HG02623 (cell line): ENCODE data around the gene SHKBP1.
"Not testable (repeated sequence)": the region's sequence is repeated elsewhere in the genome, so short reads cannot be mapped to it uniquely, and the experiment has no call there.

Experiments
- ATAC-seq: cut with Tn5 transposase; IDR thresholded peaks from one replicate; pipeline ENCODE4 v1.9.1; 2021; ENCODE audit warnings: moderate library complexity; ENCODE audit not compliant: unreplicated experiment

The SHKBP1 gene

GRCh38 chr19:40584007-40584406, 7.3 kb downstream of the SHKBP1 start:
- ATAC-seq = no peak

GRCh38 chr19:40585241-40585981, 8.7 kb downstream of the SHKBP1 start:
- ATAC-seq = no peak

GRCh38 chr19:40585982-40586422, 9.3 kb downstream of the SHKBP1 start:
- ATAC-seq = no peak

- ATAC-seq = no peak
Measured at GRCh38 chr19:40586611-40587010, 9.9 kb downstream of the SHKBP1 start.

- no peak for ATAC-seq
Measured at GRCh38 chr19:40588110-40588854, 11.6 kb downstream of the SHKBP1 start.

- ATAC-seq = no peak
Measured at GRCh38 chr19:40588926-40589569, 12.4 kb downstream of the SHKBP1 start.

- no peak for ATAC-seq
Measured at GRCh38 chr19:40589591-40590429, 13.1 kb downstream of the SHKBP1 start.

- ATAC-seq = no peak
Measured at GRCh38 chr19:40590464-40591265, 14.0 kb downstream of the SHKBP1 start.

- ATAC-seq = not testable (repeated sequence)
Measured at GRCh38 chr19:40591724-40592123, 15.1 kb downstream of the SHKBP1 start.

- no peak for ATAC-seq
Measured at GRCh38 chr19:40592170-40592569, 15.5 kb downstream of the SHKBP1 start.

- no peak for ATAC-seq
Measured at GRCh38 chr19:40594255-40594654, 17.6 kb downstream of the SHKBP1 start.

GRCh38 chr19:40594657-40595091, 18.0 kb downstream of the SHKBP1 start:
- ATAC-seq = no peak

- no peak for ATAC-seq
Measured at GRCh38 chr19:40596608-40597328, 20.1 kb downstream of the SHKBP1 start.

- ATAC-seq = no peak
Measured at GRCh38 chr19:40597329-40597838, 20.7 kb downstream of the SHKBP1 start.

- ATAC-seq = no peak
Measured at GRCh38 chr19:40598121-40598917, 21.6 kb downstream of the SHKBP1 start.

- ATAC-seq = no peak
Measured at GRCh38 chr19:40598918-40599307, 22.2 kb downstream of the SHKBP1 start.

- no peak for ATAC-seq
Measured at GRCh38 chr19:40599331-40599901, 22.7 kb downstream of the SHKBP1 start.
